Gastroesophageal sphincter (tissue), 4 donors: Measurements from ENCODE around the gene ACBD5. TPM values are rescaled to one million over a fixed set of nuclear protein-coding genes. Genes with fewer than 3 reads are reported as not detected.
"Not testable (repeated sequence)": the region's sequence is repeated elsewhere in the genome, so short reads cannot be mapped to it uniquely, and the experiment has no call there.

ENCODE experiments used
- ATAC-seq: fragments of 150-250 bp; one replicate; pipeline ENCODE4 v1.9.1; 2016; ENCODE audit warnings: mild to moderate bottlenecking, moderate library complexity
- H3K27ac ChIP-seq, 4 donors: fragments of 200-600 bp; sonication (generic) in 3 of 4; 1 replicate in 3 of 4; 2 replicates in 1 of 4; pipeline ENCODE4 v1.5.1; 2016 to 2019
- H3K27me3 ChIP-seq: fragments of 200-600 bp; sonication (generic); one replicate; pipeline ENCODE4 v1.5.1; 2019
- H3K36me3 ChIP-seq, 2 donors: fragments of 200-600 bp; sonication (generic); one replicate each; pipeline ENCODE4 v1.5.1; 2019; ENCODE audit warnings: control low read depth in 1 of 2
- H3K4me1 ChIP-seq, 3 donors: fragments of 200-600 bp; sonication (generic); 1 replicate in 2 of 3; 2 replicates in 1 of 3; pipeline ENCODE4 v1.5.1; 2016 to 2019; ENCODE audit warnings: control low read depth in 2 of 3
- H3K4me3 ChIP-seq, 2 donors: fragments of 200-600 bp; sonication (generic); one replicate each; pipeline ENCODE4 v1.5.1; 2019; ENCODE audit warnings: mild to moderate bottlenecking in 1 of 2, moderate library complexity in 1 of 2
- H3K9me3 ChIP-seq, 3 donors: fragments of 200-600 bp; sonication (generic); one replicate each; pipeline ENCODE4 v1.5.1; 2017 to 2019; ENCODE audit warnings: control low read depth in 2 of 3
- EP300 ChIP-seq: sonication (generic); formaldehyde crosslinking; IDR thresholded peaks from one replicate; pipeline ENCODE4 v1.6.1; 2017; ENCODE audit warnings: antibody characterized with exemption, mild to moderate bottlenecking
- POLR2A ChIP-seq, 2 donors: fragments of 450-650 bp; IDR thresholded peaks; one replicate each; pipeline ENCODE4 v1.6.1; 2017; ENCODE audit warnings: antibody characterized with exemption in 2 of 2, mild to moderate bottlenecking in 2 of 2, moderate library complexity in 1 of 2
- POLR2AphosphoS5 ChIP-seq: sonication (generic); formaldehyde crosslinking; IDR thresholded peaks from one replicate; pipeline ENCODE4 v1.6.1; 2017; ENCODE audit warnings: antibody characterized with exemption
- WGBS, 2 donors: methylation state at CpG; one replicate each; pipeline ENCODE4 v1.1.5; 2018; ENCODE audit warnings: low coverage in 1 of 2; 5-methylcytosine and 5-hydroxymethylcytosine counted together
- total RNA-seq, 4 donors: library from RNA; depleted of rRNA; stranded (reverse); fragments of >200 nt; gene quantifications; one replicate each; pipeline ENCODE4 v1.1.0, GENCODE V29; 2016
- TF ChIP-seq, protein P1 (sequence below), 4 experiments: fragments of 200-600 bp in 2 of 4; fragments of 450-650 bp in 2 of 4; sonication (generic) in 1 of 4; IDR thresholded peaks; one replicate each; pipeline ENCODE4 v1.5.1; 2017 to 2019; ENCODE audit warnings: antibody characterized with exemption in 4 of 4, mild to moderate bottlenecking in 2 of 4, moderate library complexity in 2 of 4

Gene ACBD5, protein sequence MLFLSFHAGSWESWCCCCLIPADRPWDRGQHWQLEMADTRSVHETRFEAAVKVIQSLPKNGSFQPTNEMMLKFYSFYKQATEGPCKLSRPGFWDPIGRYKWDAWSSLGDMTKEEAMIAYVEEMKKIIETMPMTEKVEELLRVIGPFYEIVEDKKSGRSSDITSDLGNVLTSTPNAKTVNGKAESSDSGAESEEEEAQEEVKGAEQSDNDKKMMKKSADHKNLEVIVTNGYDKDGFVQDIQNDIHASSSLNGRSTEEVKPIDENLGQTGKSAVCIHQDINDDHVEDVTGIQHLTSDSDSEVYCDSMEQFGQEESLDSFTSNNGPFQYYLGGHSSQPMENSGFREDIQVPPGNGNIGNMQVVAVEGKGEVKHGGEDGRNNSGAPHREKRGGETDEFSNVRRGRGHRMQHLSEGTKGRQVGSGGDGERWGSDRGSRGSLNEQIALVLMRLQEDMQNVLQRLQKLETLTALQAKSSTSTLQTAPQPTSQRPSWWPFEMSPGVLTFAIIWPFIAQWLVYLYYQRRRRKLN
- 10 to 100 TPM; 14.9 to 34.0 (median 20.2) TPM for total RNA-seq

DNA sequence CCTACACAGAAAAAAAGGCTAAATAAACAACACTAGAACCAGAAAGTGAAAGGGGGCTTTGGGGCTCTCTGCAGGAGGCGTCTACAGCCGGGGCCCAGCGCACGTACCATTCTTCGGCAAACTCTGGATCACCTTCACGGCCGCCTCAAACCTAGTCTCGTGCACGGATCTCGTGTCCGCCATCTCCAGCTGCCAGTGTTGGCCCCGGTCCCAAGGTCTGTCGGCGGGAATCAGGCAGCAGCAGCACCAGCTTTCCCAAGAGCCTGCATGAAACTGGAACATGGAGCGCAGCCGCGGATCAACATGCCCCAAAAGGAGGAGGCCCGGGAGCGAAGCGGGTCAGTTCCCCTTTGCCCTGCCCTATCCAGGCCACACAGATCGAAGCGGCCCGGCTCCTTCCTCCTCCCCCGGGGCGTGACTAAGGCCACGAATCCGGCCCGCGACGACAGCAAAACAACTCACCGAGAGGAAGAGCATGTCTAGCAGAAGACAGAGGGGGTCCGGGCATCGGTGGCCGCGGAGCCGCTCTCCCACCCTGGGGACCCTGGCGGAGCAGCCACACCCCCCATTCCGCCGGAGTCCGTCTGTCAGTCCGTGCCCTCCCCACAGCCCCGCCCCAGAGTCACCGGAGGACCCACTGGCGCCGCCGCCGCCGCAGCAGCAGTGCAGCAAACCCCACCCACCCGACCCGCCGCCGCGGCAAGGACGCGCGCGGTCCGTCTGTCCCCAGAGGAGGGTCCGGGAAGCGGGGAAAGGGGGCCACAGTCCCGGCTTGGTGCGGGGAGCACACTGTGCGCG lies at the start of gene ACBD5:
ACBD5 (minus strand) TSS at position 586 of the 798 bp plus-strand sequence; CDS start at position 477, 109 bp downstream.
- Histone ChIP-seq H3K9me3 (no peaks in the 10 kb centered on the region), H3K27me3 (no peaks in the 10 kb centered on the region), H3K4me3 (peak within 1 kb of the TSS; percentile 47 to 78), H3K27ac (peak within 1 kb of the TSS; percentile 88 to 99 (median 93)), H3K4me1 (peaks cover 0 to 59% (median 11%) of the 10 kb centered on the region in 3 donors), H3K36me3 (no peaks in the 10 kb centered on the region)
- 0% methylated on average over 5 to 13 of the region's 64 CpGs for WGBS, 2 donors
- TF ChIP-seq POLR2A (IDR thresholded peaks at IDR 0.05) (peak in 1 of 2 donors; percentile 65), EP300 (no peak), POLR2AphosphoS5 (peak; percentile 67)
- TF ChIP-seq, protein P1, sequence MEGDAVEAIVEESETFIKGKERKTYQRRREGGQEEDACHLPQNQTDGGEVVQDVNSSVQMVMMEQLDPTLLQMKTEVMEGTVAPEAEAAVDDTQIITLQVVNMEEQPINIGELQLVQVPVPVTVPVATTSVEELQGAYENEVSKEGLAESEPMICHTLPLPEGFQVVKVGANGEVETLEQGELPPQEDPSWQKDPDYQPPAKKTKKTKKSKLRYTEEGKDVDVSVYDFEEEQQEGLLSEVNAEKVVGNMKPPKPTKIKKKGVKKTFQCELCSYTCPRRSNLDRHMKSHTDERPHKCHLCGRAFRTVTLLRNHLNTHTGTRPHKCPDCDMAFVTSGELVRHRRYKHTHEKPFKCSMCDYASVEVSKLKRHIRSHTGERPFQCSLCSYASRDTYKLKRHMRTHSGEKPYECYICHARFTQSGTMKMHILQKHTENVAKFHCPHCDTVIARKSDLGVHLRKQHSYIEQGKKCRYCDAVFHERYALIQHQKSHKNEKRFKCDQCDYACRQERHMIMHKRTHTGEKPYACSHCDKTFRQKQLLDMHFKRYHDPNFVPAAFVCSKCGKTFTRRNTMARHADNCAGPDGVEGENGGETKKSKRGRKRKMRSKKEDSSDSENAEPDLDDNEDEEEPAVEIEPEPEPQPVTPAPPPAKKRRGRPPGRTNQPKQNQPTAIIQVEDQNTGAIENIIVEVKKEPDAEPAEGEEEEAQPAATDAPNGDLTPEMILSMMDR (IDR thresholded peaks at IDR 0.05): peak in 1 of 4 experiments; percentile 21
- ATAC-seq: peak; percentile 78

DNA sequence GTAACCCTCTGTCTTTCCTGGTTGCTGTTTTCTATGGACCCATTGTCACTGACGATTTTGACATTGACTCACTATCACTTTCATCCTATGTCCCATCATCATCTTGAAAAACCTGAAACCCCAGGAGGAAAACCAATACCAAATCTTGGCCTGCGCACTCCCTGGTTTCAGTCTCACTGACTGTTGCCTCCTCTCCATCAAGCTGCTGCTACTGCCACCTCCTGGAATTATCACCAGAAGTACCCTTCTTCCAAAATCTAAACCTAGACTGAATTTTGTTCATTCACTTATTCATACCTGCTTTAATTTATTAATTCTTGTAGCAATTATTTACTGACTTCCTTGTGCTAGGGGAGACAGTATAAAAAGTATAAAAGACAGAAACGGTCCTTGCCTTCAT lies 44.5 kb upstream of the ACBD5 start:
- no peaks in the 10 kb centered on the region for H3K9me3 ChIP-seq
- no peak for TF ChIP-seq POLR2A (IDR thresholded peaks at IDR 0.05)
- TF ChIP-seq, protein P1 (IDR thresholded peaks at IDR 0.05): peak in 1 of 4 experiments; percentile 24
- no peaks in the 10 kb centered on the region for H3K36me3 ChIP-seq
- no peaks in the 10 kb centered on the region for H3K4me1 ChIP-seq
- no peak overlapping the region for H3K4me3 ChIP-seq
- 47 to 51% methylated on average over 3 of the region's 3 CpGs for WGBS, 2 donors
- no peak overlapping the region for H3K27ac ChIP-seq
- no peaks in the 10 kb centered on the region for H3K27me3 ChIP-seq
- no peak for ATAC-seq

DNA sequence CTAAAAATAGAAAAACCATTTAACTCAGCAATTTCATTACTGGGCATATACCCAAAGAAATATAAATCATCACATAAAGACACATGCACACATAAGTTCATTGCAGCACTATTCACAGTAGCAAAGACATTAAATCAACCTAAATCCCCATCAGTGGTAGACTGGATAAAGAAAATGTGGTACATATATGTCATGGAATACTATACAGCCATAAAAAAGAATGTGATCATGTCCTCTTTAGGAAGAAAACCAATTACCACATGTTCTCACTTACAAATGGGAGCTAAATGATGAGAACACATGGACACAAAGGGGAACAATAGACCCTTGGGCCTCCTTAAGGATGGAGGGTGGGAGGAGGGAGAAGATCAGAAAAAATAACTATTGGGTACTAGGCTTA lies 36.0 kb upstream of the ACBD5 start:
- Histone ChIP-seq H3K4me1 (no peaks in the 10 kb centered on the region), H3K36me3 (no peaks in the 10 kb centered on the region), H3K27ac (no peak overlapping the region), H3K4me3 (no peak overlapping the region), H3K9me3 (peaks cover 0 to 6% (median 0%) of the 10 kb centered on the region in 3 donors), H3K27me3 (no peaks in the 10 kb centered on the region)
- TF ChIP-seq, protein P1 (IDR thresholded peaks at IDR 0.05): no peak
- TF ChIP-seq EP300 (no peak), POLR2AphosphoS5 (no peak), POLR2A (IDR thresholded peaks at IDR 0.05) (no peak)
- ATAC-seq: no peak

DNA sequence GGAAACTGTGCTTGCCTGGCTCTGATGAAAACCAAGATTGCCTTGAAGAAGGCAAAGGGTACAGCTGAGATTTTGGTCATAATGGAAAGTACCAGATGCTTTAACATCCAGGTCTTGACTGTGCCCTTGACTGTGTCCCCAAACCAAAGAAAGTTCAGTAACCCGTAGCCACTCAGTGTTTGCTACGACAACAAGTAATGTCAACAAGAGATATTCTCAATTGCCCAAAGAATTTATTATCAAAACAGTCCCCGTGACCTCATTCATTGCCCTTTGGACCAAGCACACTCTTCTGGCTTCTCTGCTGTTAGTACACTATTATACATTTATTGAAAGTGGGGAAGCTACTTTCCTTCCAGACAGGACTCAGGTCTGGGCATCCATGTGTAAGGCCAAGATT lies 25.4 kb upstream of the ACBD5 start:
- H3K4me1 ChIP-seq, H3K4me3 ChIP-seq, H3K9me3 ChIP-seq, H3K36me3 ChIP-seq, H3K27ac ChIP-seq, ATAC-seq: not testable (repeated sequence)
- H3K27me3 ChIP-seq: peaks cover 12% of the 10 kb centered on the region
- 37 to 100% methylated on average over 1 to 3 of the region's 3 CpGs for WGBS, 2 donors

DNA sequence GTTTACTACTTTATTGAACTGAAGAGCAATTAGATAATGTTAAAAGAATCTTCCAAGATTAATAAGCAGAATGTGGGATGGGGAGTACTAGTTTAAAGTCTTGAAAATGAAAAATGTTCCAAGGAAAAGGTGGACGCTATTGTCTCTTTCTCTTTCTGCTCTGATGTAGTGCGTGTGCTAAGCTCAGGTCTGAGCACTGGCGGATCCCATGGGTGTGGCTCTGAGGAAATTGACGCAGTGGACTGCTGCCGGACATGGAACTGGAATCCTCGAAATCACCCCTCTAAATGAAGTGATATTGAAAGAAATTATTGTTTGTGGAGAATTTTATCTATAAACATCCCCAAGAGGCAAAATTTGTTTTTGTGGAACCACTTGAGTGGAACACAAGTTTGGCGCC lies 22.2 kb upstream of the ACBD5 start:
- not testable (repeated sequence) for H3K4me3 ChIP-seq, H3K9me3 ChIP-seq, ATAC-seq, H3K36me3 ChIP-seq, H3K27ac ChIP-seq
- peaks cover 44% of the 10 kb centered on the region for H3K27me3 ChIP-seq
- peaks cover 0 to 14% (median 0%) of the 10 kb centered on the region in 3 donors for H3K4me1 ChIP-seq
- WGBS, 2 donors: 80 to 92% methylated on average over 3 to 4 of the region's 7 CpGs
